Vagina (tissue), 2 donors: ENCODE results near the gene C12orf56. TPM values are rescaled to one million over a fixed set of nuclear protein-coding genes. Genes with fewer than 3 reads are reported as not detected.
"Not testable (repeated sequence)": the region's sequence is repeated elsewhere in the genome, so short reads cannot be mapped to it uniquely, and the experiment has no call there.

Source experiments
- DNase-seq, 2 donors: peaks; one replicate each; pipeline ENCODE4 v3.0.0-alpha.2; 2017; ENCODE audit errors: extremely low spot score in 2 of 2
- H3K27ac ChIP-seq: fragments of 200-600 bp; sonication (generic); one replicate; pipeline ENCODE4 v1.5.1; 2019
- H3K27me3 ChIP-seq: fragments of 200-600 bp; sonication (generic); one replicate; pipeline ENCODE4 v1.5.1; 2019
- H3K36me3 ChIP-seq, 2 donors: fragments of 200-600 bp; sonication (generic); one replicate each; pipeline ENCODE4 v1.5.1; 2017 to 2019
- H3K4me1 ChIP-seq: fragments of 200-600 bp; sonication (generic); one replicate; pipeline ENCODE4 v1.5.1; 2019
- H3K4me3 ChIP-seq, 2 donors: fragments of 200-600 bp; sonication (generic); 1 replicate in 1 of 2; 2 replicates in 1 of 2; pipeline ENCODE4 v1.5.1; 2016 to 2019
- H3K9me3 ChIP-seq: fragments of 200-600 bp; sonication (generic); one replicate; pipeline ENCODE4 v1.5.1; 2019
- POLR2A ChIP-seq, 2 donors: fragments of 450-650 bp; IDR thresholded peaks; one replicate each; pipeline ENCODE4 v1.6.1; 2017; ENCODE audit warnings: antibody characterized with exemption in 2 of 2, mild to moderate bottlenecking in 2 of 2, moderate library complexity in 2 of 2
- POLR2AphosphoS5 ChIP-seq, 2 donors: sonication (generic); formaldehyde crosslinking; IDR thresholded peaks; one replicate each; pipeline ENCODE4 v1.9.0; 2017; ENCODE audit warnings: antibody characterized with exemption in 2 of 2, mild to moderate bottlenecking in 2 of 2, low read depth in 1 of 2; ENCODE audit not compliant: insufficient read depth in 1 of 2
- intact Hi-C: fragments of 100-400 bp; cut with DNase I; formaldehyde crosslinking; loops from one replicate; pipeline ENCODE4 v1.15.1; 2023
- total RNA-seq: library from RNA; depleted of rRNA; stranded (reverse); fragments of >200 nt; gene quantifications from one replicate; pipeline ENCODE4 v1.2.3, GENCODE V29; 2016
- TF ChIP-seq, protein P1 (sequence below), 3 experiments: fragments of 450-650 bp in 2 of 3; fragments of 200-600 bp in 1 of 3; sonication (generic) in 1 of 3; IDR thresholded peaks; one replicate each; pipeline ENCODE4 v1.5.1; 2017 to 2019; ENCODE audit warnings: antibody characterized with exemption in 3 of 3, mild to moderate bottlenecking in 2 of 3, moderate library complexity in 2 of 3

Gene C12orf56
- total RNA-seq, 1 donor from 2014 or later, result 7.4 TPM

- DNase-seq, result no peak
Observed at GRCh38 chr12:64304571-64304970, 86.0 kb downstream of the C12orf56 start.

DNA sequence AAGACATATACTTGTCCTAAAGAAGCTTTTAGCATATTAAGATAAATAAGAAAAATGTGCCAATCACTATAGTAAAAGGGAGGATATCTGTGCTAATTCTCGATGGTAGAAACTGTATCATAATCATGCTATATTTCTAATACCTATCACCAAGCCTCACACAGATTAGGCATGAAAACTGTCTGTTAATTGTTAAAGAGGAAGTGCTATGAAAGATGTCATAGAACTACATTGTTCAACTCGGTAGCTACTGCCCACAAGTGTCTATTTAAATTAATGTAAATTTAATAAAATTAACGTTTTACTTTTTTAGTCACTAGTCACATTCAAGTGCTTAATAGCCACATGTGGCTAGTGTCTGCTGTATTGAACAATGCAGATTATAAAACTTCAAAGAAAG, 90.9 kb downstream of the C12orf56 start:
- Histone ChIP-seq H3K4me1 (no peaks in the 10 kb centered on the region), H3K27me3 (no peaks in the 10 kb centered on the region), H3K36me3 (no peaks in the 10 kb centered on the region), H3K27ac (no peak overlapping the region), H3K4me3 (no peak overlapping the region), H3K9me3 (no peaks in the 10 kb centered on the region)
- intact Hi-C loops, result no loop called here
- TF ChIP-seq, protein P1, sequence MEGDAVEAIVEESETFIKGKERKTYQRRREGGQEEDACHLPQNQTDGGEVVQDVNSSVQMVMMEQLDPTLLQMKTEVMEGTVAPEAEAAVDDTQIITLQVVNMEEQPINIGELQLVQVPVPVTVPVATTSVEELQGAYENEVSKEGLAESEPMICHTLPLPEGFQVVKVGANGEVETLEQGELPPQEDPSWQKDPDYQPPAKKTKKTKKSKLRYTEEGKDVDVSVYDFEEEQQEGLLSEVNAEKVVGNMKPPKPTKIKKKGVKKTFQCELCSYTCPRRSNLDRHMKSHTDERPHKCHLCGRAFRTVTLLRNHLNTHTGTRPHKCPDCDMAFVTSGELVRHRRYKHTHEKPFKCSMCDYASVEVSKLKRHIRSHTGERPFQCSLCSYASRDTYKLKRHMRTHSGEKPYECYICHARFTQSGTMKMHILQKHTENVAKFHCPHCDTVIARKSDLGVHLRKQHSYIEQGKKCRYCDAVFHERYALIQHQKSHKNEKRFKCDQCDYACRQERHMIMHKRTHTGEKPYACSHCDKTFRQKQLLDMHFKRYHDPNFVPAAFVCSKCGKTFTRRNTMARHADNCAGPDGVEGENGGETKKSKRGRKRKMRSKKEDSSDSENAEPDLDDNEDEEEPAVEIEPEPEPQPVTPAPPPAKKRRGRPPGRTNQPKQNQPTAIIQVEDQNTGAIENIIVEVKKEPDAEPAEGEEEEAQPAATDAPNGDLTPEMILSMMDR (IDR thresholded peaks at IDR 0.05), result no peak
- TF ChIP-seq POLR2A (IDR thresholded peaks at IDR 0.05) (no peak), POLR2AphosphoS5 (IDR thresholded peaks at IDR 0.05; ENCODE audit: insufficient read depth in 1 of 2, low read depth in 1 of 2) (no peak)
- DNase-seq, result no peak

More at GRCh38 chr12:64304571-64304970, 86.0 kb downstream of the C12orf56 start:
- Histone ChIP-seq H3K4me3 (no peak overlapping the region), H3K9me3 (peaks cover 3% of the 10 kb centered on the region), H3K36me3 (no peaks in the 10 kb centered on the region), H3K27ac (no peak overlapping the region), H3K4me1 (no peaks in the 10 kb centered on the region), H3K27me3 (no peaks in the 10 kb centered on the region)
- intact Hi-C loops, result no loop called here
- TF ChIP-seq POLR2AphosphoS5 (IDR thresholded peaks at IDR 0.05; ENCODE audit: insufficient read depth in 1 of 2, low read depth in 1 of 2) (no peak), POLR2A (IDR thresholded peaks at IDR 0.05) (no peak)
- TF ChIP-seq, protein P1 (IDR thresholded peaks at IDR 0.05), result no peak

DNA sequence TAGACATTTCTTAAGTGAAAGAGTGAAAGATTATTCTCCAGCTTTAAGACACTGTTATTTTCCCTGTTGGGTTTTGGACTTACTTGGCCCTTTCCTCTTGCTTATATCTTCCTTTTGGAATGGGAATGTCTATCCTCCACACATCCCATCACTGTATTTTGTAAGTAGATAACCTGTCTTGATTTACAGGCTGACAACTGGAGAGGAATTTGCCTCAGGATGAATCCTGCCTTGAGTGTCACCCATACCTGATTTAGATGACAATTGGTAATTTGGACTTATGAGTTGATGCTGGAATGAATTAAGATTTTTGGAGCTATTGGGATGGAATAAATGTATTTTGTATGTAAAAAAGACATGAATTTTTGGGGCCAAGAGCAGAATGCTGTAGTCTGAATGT, 94.3 kb downstream of the C12orf56 start:
- intact Hi-C loops, result no loop called here
- no peak overlapping the region for H3K27ac ChIP-seq
- H3K4me1 ChIP-seq, result no peaks in the 10 kb centered on the region
- H3K27me3 ChIP-seq, result no peaks in the 10 kb centered on the region
- no peak for TF ChIP-seq POLR2A (IDR thresholded peaks at IDR 0.05)
- no peak for TF ChIP-seq POLR2AphosphoS5 (IDR thresholded peaks at IDR 0.05; ENCODE audit: insufficient read depth in 1 of 2, low read depth in 1 of 2)
- TF ChIP-seq, protein P1 (IDR thresholded peaks at IDR 0.05), result no peak
- no peaks in the 10 kb centered on the region for H3K9me3 ChIP-seq
- H3K36me3 ChIP-seq, result no peaks in the 10 kb centered on the region
- DNase-seq, result no peak
- H3K4me3 ChIP-seq, result no peak overlapping the region

GRCh38 chr12:64293654-64294364, 96.7 kb downstream of the C12orf56 start:
- TF ChIP-seq POLR2A (IDR thresholded peaks at IDR 0.05), result no peak
- TF ChIP-seq, protein P1 (IDR thresholded peaks at IDR 0.05), result no peak
- no peak for TF ChIP-seq POLR2AphosphoS5 (IDR thresholded peaks at IDR 0.05; ENCODE audit: insufficient read depth in 1 of 2, low read depth in 1 of 2)
- no peaks in the 10 kb centered on the region for H3K27me3 ChIP-seq
- no peaks in the 10 kb centered on the region for H3K36me3 ChIP-seq
- H3K9me3 ChIP-seq, result no peaks in the 10 kb centered on the region
- no peaks in the 10 kb centered on the region for H3K4me1 ChIP-seq
- intact Hi-C loops, result no loop called here
- H3K4me3 ChIP-seq, result no peak overlapping the region
- DNase-seq, result no peak
- no peak overlapping the region for H3K27ac ChIP-seq

- H3K27ac ChIP-seq, H3K4me3 ChIP-seq, intact Hi-C loops, DNase-seq, H3K36me3 ChIP-seq, H3K27me3 ChIP-seq, H3K9me3 ChIP-seq, H3K4me1 ChIP-seq: not testable (repeated sequence)
Observed at GRCh38 chr12:64293174-64293573, 97.4 kb downstream of the C12orf56 start.
